ENCODE results near the gene ZMIZ1. TPM values are rescaled to one million over a fixed set of nuclear protein-coding genes. Genes with fewer than 3 reads are reported as not detected.

ZMIZ1 gene
- total RNA-seq, 1 experiment from 2014 or later = 28.4 TPM

DNA sequence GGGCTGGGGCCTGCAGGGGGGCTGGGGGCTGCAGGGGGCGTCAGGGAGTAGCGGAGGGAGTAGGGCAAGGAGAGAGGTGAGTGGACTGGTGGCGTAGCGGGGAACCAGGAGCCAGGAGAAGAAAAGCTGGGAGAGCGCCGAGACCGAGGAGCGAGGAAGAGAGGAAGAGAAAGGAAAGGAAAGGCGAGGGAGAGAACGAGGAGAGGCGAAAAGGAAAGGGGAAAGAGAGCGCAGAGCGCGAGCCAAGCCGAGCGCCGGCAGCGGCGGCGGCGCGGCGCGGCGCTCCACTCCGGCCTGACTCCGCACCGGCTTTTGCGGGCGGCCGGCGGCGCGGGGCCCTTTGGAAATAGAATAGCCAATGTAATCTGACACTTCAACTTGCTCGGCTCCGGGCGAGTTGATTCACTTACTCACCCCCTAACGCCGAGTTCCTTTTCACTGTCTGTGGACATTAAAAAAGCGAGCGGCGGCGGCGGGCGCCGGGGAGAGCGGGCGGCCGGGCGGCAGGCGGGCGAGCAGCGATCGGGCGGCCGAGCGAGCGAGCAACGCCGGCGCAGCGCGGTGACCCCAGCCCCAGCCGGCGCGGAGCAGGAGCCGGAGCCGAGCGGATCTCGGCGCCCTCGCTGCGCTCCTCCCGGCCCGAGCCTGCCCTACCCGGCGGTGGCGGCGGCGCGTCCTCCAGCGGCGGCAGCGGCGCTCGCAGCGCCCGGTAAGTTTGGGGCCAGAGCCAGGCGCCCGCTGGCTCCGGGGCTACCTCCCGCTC lies at the start of gene ZMIZ1 (continued):
- TF ChIP-seq, protein P1, sequence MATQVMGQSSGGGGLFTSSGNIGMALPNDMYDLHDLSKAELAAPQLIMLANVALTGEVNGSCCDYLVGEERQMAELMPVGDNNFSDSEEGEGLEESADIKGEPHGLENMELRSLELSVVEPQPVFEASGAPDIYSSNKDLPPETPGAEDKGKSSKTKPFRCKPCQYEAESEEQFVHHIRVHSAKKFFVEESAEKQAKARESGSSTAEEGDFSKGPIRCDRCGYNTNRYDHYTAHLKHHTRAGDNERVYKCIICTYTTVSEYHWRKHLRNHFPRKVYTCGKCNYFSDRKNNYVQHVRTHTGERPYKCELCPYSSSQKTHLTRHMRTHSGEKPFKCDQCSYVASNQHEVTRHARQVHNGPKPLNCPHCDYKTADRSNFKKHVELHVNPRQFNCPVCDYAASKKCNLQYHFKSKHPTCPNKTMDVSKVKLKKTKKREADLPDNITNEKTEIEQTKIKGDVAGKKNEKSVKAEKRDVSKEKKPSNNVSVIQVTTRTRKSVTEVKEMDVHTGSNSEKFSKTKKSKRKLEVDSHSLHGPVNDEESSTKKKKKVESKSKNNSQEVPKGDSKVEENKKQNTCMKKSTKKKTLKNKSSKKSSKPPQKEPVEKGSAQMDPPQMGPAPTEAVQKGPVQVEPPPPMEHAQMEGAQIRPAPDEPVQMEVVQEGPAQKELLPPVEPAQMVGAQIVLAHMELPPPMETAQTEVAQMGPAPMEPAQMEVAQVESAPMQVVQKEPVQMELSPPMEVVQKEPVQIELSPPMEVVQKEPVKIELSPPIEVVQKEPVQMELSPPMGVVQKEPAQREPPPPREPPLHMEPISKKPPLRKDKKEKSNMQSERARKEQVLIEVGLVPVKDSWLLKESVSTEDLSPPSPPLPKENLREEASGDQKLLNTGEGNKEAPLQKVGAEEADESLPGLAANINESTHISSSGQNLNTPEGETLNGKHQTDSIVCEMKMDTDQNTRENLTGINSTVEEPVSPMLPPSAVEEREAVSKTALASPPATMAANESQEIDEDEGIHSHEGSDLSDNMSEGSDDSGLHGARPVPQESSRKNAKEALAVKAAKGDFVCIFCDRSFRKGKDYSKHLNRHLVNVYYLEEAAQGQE (IDR thresholded peaks at IDR 0.05; ENCODE audit: low read depth) = no peak
- peak; percentile 90 for TF ChIP-seq SP1 (IDR thresholded peaks at IDR 0.05; ENCODE audit: low read depth)
- no peak for TF ChIP-seq ELF1 (IDR thresholded peaks at IDR 0.05; ENCODE audit: borderline replicate concordance, low read depth)
- TF ChIP-seq POLR2A (IDR thresholded peaks at IDR 0.05; ENCODE audit: borderline replicate concordance, extremely low read depth, insufficient read depth, insufficient read length) = peak; percentile 82

DNA sequence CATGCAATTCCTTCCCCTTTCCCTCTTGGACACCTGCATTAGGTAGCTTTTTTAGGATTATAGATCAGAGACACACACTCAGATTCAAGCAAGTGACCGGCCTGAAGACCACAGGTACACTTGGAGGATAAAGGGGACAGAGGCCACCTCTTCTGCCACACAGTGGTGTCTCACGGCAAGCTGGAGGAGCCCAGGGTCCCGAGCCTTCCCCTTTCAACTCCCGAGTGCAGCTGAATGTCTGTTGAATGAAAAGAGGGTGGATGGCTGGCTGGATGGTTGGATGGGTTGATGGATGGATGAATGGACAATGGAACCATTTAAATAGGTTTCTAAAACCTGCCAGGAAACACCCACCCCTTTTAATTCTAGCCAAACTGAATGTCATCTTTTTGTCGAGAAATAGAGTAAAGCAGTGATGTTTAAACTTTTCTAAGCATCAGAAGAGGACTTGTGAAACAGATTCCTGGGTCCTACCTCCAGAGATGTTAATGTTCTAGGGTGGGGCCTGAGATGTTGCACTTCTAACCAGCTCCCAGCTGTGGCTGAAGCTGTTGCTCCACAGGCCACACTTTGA lies 49.2 kb upstream of the ZMIZ1 start:
- H3K4me3 ChIP-seq (replicated peaks in 1 of 2; ENCODE audit: low read depth in 1 of 2, low read length in 2 of 2) = no peak overlapping the region
- H3K36me3 ChIP-seq (ENCODE audit: control insufficient read depth in 1 of 2, insufficient read depth in 2 of 2, low read length in 2 of 2) = no peaks in the 10 kb centered on the region
- H3K9me2 ChIP-seq (ENCODE audit: insufficient read depth) = no peaks in the 10 kb centered on the region
- TF ChIP-seq POLR2A (IDR thresholded peaks at IDR 0.05; ENCODE audit: borderline replicate concordance, extremely low read depth, insufficient read depth, insufficient read length) (no peak), FOSL1 (IDR thresholded peaks at IDR 0.05; ENCODE audit: low read depth) (no peak), EGR1 (IDR thresholded peaks at IDR 0.05; ENCODE audit: low read depth) (no peak)
- TF ChIP-seq, protein P2, sequence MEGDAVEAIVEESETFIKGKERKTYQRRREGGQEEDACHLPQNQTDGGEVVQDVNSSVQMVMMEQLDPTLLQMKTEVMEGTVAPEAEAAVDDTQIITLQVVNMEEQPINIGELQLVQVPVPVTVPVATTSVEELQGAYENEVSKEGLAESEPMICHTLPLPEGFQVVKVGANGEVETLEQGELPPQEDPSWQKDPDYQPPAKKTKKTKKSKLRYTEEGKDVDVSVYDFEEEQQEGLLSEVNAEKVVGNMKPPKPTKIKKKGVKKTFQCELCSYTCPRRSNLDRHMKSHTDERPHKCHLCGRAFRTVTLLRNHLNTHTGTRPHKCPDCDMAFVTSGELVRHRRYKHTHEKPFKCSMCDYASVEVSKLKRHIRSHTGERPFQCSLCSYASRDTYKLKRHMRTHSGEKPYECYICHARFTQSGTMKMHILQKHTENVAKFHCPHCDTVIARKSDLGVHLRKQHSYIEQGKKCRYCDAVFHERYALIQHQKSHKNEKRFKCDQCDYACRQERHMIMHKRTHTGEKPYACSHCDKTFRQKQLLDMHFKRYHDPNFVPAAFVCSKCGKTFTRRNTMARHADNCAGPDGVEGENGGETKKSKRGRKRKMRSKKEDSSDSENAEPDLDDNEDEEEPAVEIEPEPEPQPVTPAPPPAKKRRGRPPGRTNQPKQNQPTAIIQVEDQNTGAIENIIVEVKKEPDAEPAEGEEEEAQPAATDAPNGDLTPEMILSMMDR (IDR thresholded peaks at IDR 0.05 in 2 of 3, conservative IDR thresholded peaks at IDR 0.05 in 1 of 3; ENCODE audit: borderline replicate concordance in 1 of 3, insufficient read depth in 1 of 3, low read depth in 2 of 3, low read length in 2 of 3) = no peak
- H3K9me3 ChIP-seq (ENCODE audit: control insufficient read depth in 1 of 2, insufficient read depth in 1 of 2, low read depth in 1 of 2, low read length in 2 of 2) = no peaks in the 10 kb centered on the region; a peak in 1 of 4 replicates
- intact Hi-C loops (cut with micrococcal nuclease) = no loop called here
- ATAC-seq (no peak), DNase-seq (ENCODE audit: low read depth, low spot score) (no peak)
- H3K27me3 ChIP-seq (ENCODE audit: insufficient read depth, low read length) = no peaks in the 10 kb centered on the region
- no peak overlapping the region for H2AFZ ChIP-seq (ENCODE audit: low read depth, low read length, poor library complexity, severe bottlenecking)
- no peaks in the 10 kb centered on the region for H4K20me1 ChIP-seq (ENCODE audit: insufficient read depth)
- H3K79me2 ChIP-seq (ENCODE audit: insufficient read depth, low read length) = no peaks in the 10 kb centered on the region
- ChIA-PET POLR2A (no interaction called here), CTCF (no interaction called here), RAD21 (ENCODE audit: low non-redundant PET in 1 of 2, low total read pairs in 2 of 2, uncharacterized antibody in 2 of 2, unreplicated experiment in 2 of 2) (no interaction called here)
- BruUV-seq (replicated peaks) = no TSS peak
- H3K4me2 ChIP-seq (ENCODE audit: low read length) = no peak overlapping the region
- H3K4me1 ChIP-seq (ENCODE audit: control insufficient read depth in 1 of 2, insufficient read depth in 2 of 2, low read length in 2 of 2) = peaks cover 0 to 13% of the 10 kb centered on the region in 2 experiments; a peak in 2 of 4 replicates
- no peak overlapping the region for H3K9ac ChIP-seq (ENCODE audit: low read length)
- H3K27ac ChIP-seq (ENCODE audit: low read depth, low read length) = no peak overlapping the region
